GM23248 (cell line): ENCODE results near the gene CXCL5.

ENCODE experiments used
- EZH2 ChIP-seq: fragments of 200-600 bp; sonication (generic); IDR thresholded peaks from 2 replicates; pipeline ENCODE4 v1.6.1; 2018; ENCODE audit warnings: antibody characterized with exemption, mild to moderate bottlenecking; ENCODE audit not compliant: insufficient read depth, poor library complexity, severe bottlenecking
- EZH2phosphoT487 ChIP-seq: fragments of 200-600 bp; sonication (generic); IDR thresholded peaks from 2 replicates; pipeline ENCODE4 v1.6.1; 2018; ENCODE audit warnings: antibody characterized with exemption, moderate library complexity, mild to moderate bottlenecking, low read depth; ENCODE audit not compliant: insufficient read depth

- TF ChIP-seq EZH2 (no peak), EZH2phosphoT487 (no peak)
Observed at GRCh38 chr4:73964862-73965611, 33.4 kb downstream of the CXCL5 start.
